Liver (tissue), 9 donors: ENCODE measurements around the gene PRKN. TPM values are rescaled to one million over a fixed set of nuclear protein-coding genes. Genes with fewer than 3 reads are reported as not detected.

Experiments
- DNase-seq: peaks from one replicate; pipeline ENCODE4 v3.0.0-alpha.2; 2017; ENCODE audit warnings: low spot score
- H3K27ac ChIP-seq, 2 donors: one replicate each; pipeline ENCODE4 v1.7.0; 2013; ENCODE audit warnings: inconsistent platforms in 2 of 2, low read length in 2 of 2, control low read depth in 1 of 2, low read depth in 1 of 2, mild to moderate bottlenecking in 1 of 2
- H3K27me3 ChIP-seq, 4 donors: one replicate each; pipeline versions ENCODE4 v1.6.1 to v1.7.0; 2013; ENCODE audit warnings: low read length in 3 of 4, inconsistent platforms in 1 of 4, mild to moderate bottlenecking in 1 of 4, moderate library complexity in 1 of 4; ENCODE audit not compliant: control insufficient read depth in 4 of 4, insufficient read depth in 4 of 4
- H3K36me3 ChIP-seq, 4 donors: one replicate each; pipeline versions ENCODE4 v1.6.1 to v1.7.0; 2013; ENCODE audit warnings: low read length in 3 of 4, mild to moderate bottlenecking in 3 of 4, low read depth in 1 of 4, moderate library complexity in 1 of 4; ENCODE audit not compliant: control insufficient read depth in 4 of 4, insufficient read depth in 3 of 4
- H3K4me1 ChIP-seq, 4 donors: one replicate each; pipeline versions ENCODE4 v1.6.1 to v1.7.0; 2013; ENCODE audit warnings: low read length in 3 of 4, mild to moderate bottlenecking in 3 of 4, moderate library complexity in 1 of 4; ENCODE audit not compliant: control insufficient read depth in 4 of 4, insufficient read depth in 4 of 4
- H3K4me3 ChIP-seq, 3 donors: one replicate each; pipeline versions ENCODE4 v1.6.1 to v1.7.0; 2013; ENCODE audit warnings: low read length in 3 of 3, control low read depth in 1 of 3, low read depth in 1 of 3, mild to moderate bottlenecking in 1 of 3
- H3K9ac ChIP-seq, 2 donors: one replicate each; pipeline ENCODE4 v1.7.0; 2013; ENCODE audit warnings: low read length in 2 of 2, mild to moderate bottlenecking in 2 of 2, moderate library complexity in 2 of 2, control low read depth in 1 of 2, low read depth in 1 of 2
- H3K9me3 ChIP-seq, 4 donors: one replicate each; pipeline versions ENCODE4 v1.6.1 to v1.7.0; 2013; ENCODE audit warnings: low read length in 3 of 4; ENCODE audit not compliant: control insufficient read depth in 4 of 4
- ATF3 ChIP-seq: IDR thresholded peaks from 2 replicates; pipeline ENCODE4 v1.6.1; 2016; ENCODE audit warnings: antibody characterized with exemption
- EGR1 ChIP-seq, 2 donors: IDR thresholded peaks; 2 replicates each; pipeline ENCODE4 v1.6.1; 2016 to 2018; ENCODE audit warnings: antibody characterized with exemption in 2 of 2, low read depth in 2 of 2
- FOXA1 ChIP-seq: IDR thresholded peaks from 2 replicates; pipeline ENCODE4 v1.6.1; 2016; ENCODE audit warnings: antibody characterized with exemption
- FOXA2 ChIP-seq: IDR thresholded peaks from 2 replicates; pipeline ENCODE4 v1.6.1; 2016; ENCODE audit warnings: antibody characterized with exemption
- GABPA ChIP-seq, 2 donors: IDR thresholded peaks in 1 of 2; conservative IDR thresholded peaks in 1 of 2; 2 replicates each; pipeline ENCODE4 v1.6.1; 2016; ENCODE audit warnings: antibody characterized with exemption in 2 of 2, mild to moderate bottlenecking in 1 of 2, moderate library complexity in 1 of 2
- HNF4A ChIP-seq, 2 donors: conservative IDR thresholded peaks; 2 replicates each; pipeline ENCODE4 v1.6.1; 2016; ENCODE audit warnings: antibody characterized with exemption in 2 of 2, mild to moderate bottlenecking in 2 of 2
- HNF4G ChIP-seq: IDR thresholded peaks from 2 replicates; pipeline ENCODE4 v1.6.1; 2016; ENCODE audit warnings: antibody characterized with exemption
- JUND ChIP-seq, 2 donors: IDR thresholded peaks; 2 replicates each; pipeline ENCODE4 v1.6.1; 2016; ENCODE audit warnings: antibody characterized with exemption in 2 of 2
- MAX ChIP-seq: IDR thresholded peaks from 2 replicates; pipeline ENCODE4 v1.6.1; 2016; ENCODE audit warnings: antibody characterized with exemption
- NR2F2 ChIP-seq: IDR thresholded peaks from 2 replicates; pipeline ENCODE4 v1.6.1; 2016; ENCODE audit warnings: antibody characterized with exemption
- RAD21 ChIP-seq, 2 donors: IDR thresholded peaks; 2 replicates each; pipeline ENCODE4 v1.6.1; 2016; ENCODE audit warnings: antibody characterized with exemption in 2 of 2, mild to moderate bottlenecking in 2 of 2
- REST ChIP-seq: IDR thresholded peaks from 2 replicates; pipeline ENCODE4 v1.6.1; 2016; ENCODE audit warnings: antibody characterized with exemption, mild to moderate bottlenecking
- RXRA ChIP-seq, 2 donors: IDR thresholded peaks; 2 replicates each; pipeline ENCODE4 v1.6.1; 2017 to 2018; ENCODE audit warnings: antibody characterized with exemption in 2 of 2, mild to moderate bottlenecking in 1 of 2
- SP1 ChIP-seq: IDR thresholded peaks from 2 replicates; pipeline ENCODE4 v1.6.1; 2018; ENCODE audit warnings: antibody characterized with exemption, mild to moderate bottlenecking
- TAF1 ChIP-seq: conservative IDR thresholded peaks from 2 replicates; pipeline ENCODE4 v1.6.1; 2016; ENCODE audit warnings: antibody characterized with exemption, mild to moderate bottlenecking
- YY1 ChIP-seq: IDR thresholded peaks from 2 replicates; pipeline ENCODE4 v1.6.1; 2016; ENCODE audit warnings: antibody characterized with exemption, mild to moderate bottlenecking
- ZBTB33 ChIP-seq: IDR thresholded peaks from 2 replicates; pipeline ENCODE4 v1.6.1; 2016; ENCODE audit warnings: antibody characterized with exemption
- WGBS: extraction: QIAGEN DNeasy Blood & Tissue Kit; methylation state at CpG from one replicate; pipeline ENCODE4 v1.1.7; 2013; 5-methylcytosine and 5-hydroxymethylcytosine counted together
- polyA plus RNA-seq, 2 donors: library from polyadenylated mRNA; stranded (reverse) in 1 of 2; unstranded in 1 of 2; fragments of 200-250 nt in 1 of 2; fragments of >200 nt in 1 of 2; fragmentation: Nextera tagmentation in 1 of 2; extraction: Ambion mirVana in 1 of 2; gene quantifications; one replicate each; pipeline versions ENCODE4 v1.2.1 to v1.2.3, GENCODE V29; 2013 to 2015
- total RNA-seq, 2 donors: library from RNA; depleted of rRNA; stranded (reverse); fragments of >200 nt; gene quantifications; one replicate each; pipeline ENCODE4 v1.2.3, GENCODE V29; 2014
- donor health status: healthy.
- donor health status: healthy.
- donor health status: healthy.
- donor health status: healthy.
- donor health status: healthy.

The PRKN gene
- total and polyA plus RNA-seq, 4 donors, result 0.47 to 4.1 (median 3.2) TPM

GRCh38 chr6:161575523-161576254, 1151.9 kb downstream of the PRKN start:
- no peak overlapping the region for H3K9ac ChIP-seq
- TF ChIP-seq JUND (IDR thresholded peaks at IDR 0.05) (no peak), TAF1 (no peak), ATF3 (no peak), REST (no peak), NR2F2 (no peak), YY1 (no peak), HNF4G (no peak), ZBTB33 (no peak), HNF4A (conservative IDR thresholded peaks at IDR 0.05) (no peak), FOXA2 (no peak), FOXA1 (no peak), SP1 (no peak)
- H3K4me3 ChIP-seq, result no peak overlapping the region
- WGBS, result 84% methylated on average over 13 of the region's 13 CpGs
- no peak for DNase-seq
- no peak overlapping the region for H3K27ac ChIP-seq
- H3K4me1 ChIP-seq, result no peaks in the 10 kb centered on the region
- no peaks in the 10 kb centered on the region for H3K36me3 ChIP-seq
- peaks cover 0 to 2% (median 0%) of the 10 kb centered on the region in 4 donors for H3K9me3 ChIP-seq
- H3K27me3 ChIP-seq, result no peaks in the 10 kb centered on the region

- Histone ChIP-seq H3K9me3 (peaks cover 0 to 2% (median 0%) of the 10 kb centered on the region in 4 donors), H3K4me1 (no peaks in the 10 kb centered on the region), H3K9ac (no peak overlapping the region), H3K36me3 (no peaks in the 10 kb centered on the region), H3K27me3 (no peaks in the 10 kb centered on the region), H3K27ac (no peak overlapping the region), H3K4me3 (no peak overlapping the region)
- DNase-seq, result no peak
- WGBS, result 92% methylated on average over 6 of the region's 6 CpGs
- TF ChIP-seq FOXA2 (no peak), RXRA (IDR thresholded peaks at IDR 0.05) (no peak), NR2F2 (no peak), GABPA (IDR thresholded peaks at IDR 0.05 in 1 of 2, conservative IDR thresholded peaks at IDR 0.05 in 1 of 2) (no peak), JUND (IDR thresholded peaks at IDR 0.05) (no peak), RAD21 (IDR thresholded peaks at IDR 0.05) (no peak), TAF1 (no peak), FOXA1 (no peak), MAX (no peak), HNF4G (no peak), SP1 (no peak), ATF3 (no peak), HNF4A (conservative IDR thresholded peaks at IDR 0.05) (no peak), REST (no peak), EGR1 (IDR thresholded peaks at IDR 0.05; ENCODE audit: low read depth in 2 of 2) (no peak), YY1 (no peak), ZBTB33 (no peak)
These were observed 1158.6 kb downstream of the PRKN start for GRCh38 chr6:161568885-161569456.
